ENCODE measurements around the gene MCTP1.

GRCh38 chr5:95274011-95274410 is 10.9 kb downstream of the MCTP1 start:
- no peak for TF ChIP-seq CTCF (IDR thresholded peaks at IDR 0.05; ENCODE audit: low read length)
- TF ChIP-seq EZH2 (optimal IDR thresholded peaks at IDR 0.05; ENCODE audit: low read depth, low read length), result no peak
- TF ChIP-seq EZH2phosphoT487 (IDR thresholded peaks at IDR 0.05; ENCODE audit: low read length), result no peak

Data from MM.1S (cell line).